Activated CD4-positive, alpha-beta T cell treated with anti-CD3 and anti-CD28 coated beads for 36 hours (primary cell): ENCODE measurements around the gene GPRASP3. TPM values are rescaled to one million over a fixed set of nuclear protein-coding genes. Genes with fewer than 3 reads are reported as not detected.
"Not testable (repeated sequence)": the region's sequence is repeated elsewhere in the genome, so short reads cannot be mapped to it uniquely, and the experiment has no call there.

Experiments used
- ATAC-seq: fragments of 200-7000 bp; cut with Tn5 transposase; one replicate; pipeline ENCODE4 v1.10.0; 2021; ENCODE audit warnings: mild to moderate bottlenecking, moderate library complexity
- CTCF ChIA-PET: fragments of 350-600 bp; sonication (Branson Sonifier 250); formaldehyde crosslinking; loops from one replicate; lab custom pipeline; 2021; ENCODE audit warnings: antibody characterized with exemption; lab: Charles Lee
- POLR2A ChIA-PET: fragments of 350-600 bp; sonication (Branson Sonifier 250); formaldehyde crosslinking; loops from one replicate; lab custom pipeline; 2021; ENCODE audit warnings: antibody characterized with exemption, inconsistent platforms; lab: Charles Lee
- DNase-seq: peaks from one replicate; pipeline ENCODE4 v3.0.0-alpha.2; 2020
- H3K27ac Mint-ChIP-seq: one replicate; pipeline ENCODE4 v1.8.0; 2021; ENCODE audit warnings: mixed read lengths
- H3K27me3 Mint-ChIP-seq: one replicate; pipeline ENCODE4 v1.8.0; 2021; ENCODE audit warnings: mixed read lengths
- H3K36me3 Mint-ChIP-seq: one replicate; pipeline ENCODE4 v1.8.0; 2021; ENCODE audit warnings: low read depth, mixed read lengths
- H3K4me1 Mint-ChIP-seq: one replicate; pipeline ENCODE4 v1.8.0; 2021; ENCODE audit warnings: mixed read lengths
- H3K4me3 Mint-ChIP-seq: one replicate; pipeline ENCODE4 v1.8.0; 2021; ENCODE audit warnings: mild to moderate bottlenecking, moderate library complexity, mixed read lengths
- H3K9me3 Mint-ChIP-seq: one replicate; pipeline ENCODE4 v1.8.0; 2021; ENCODE audit warnings: low read depth, mixed read lengths
- intact Hi-C, 2 experiments: fragments of 100-400 bp; cut with DNase I in 1 of 2; cut with micrococcal nuclease in 1 of 2; formaldehyde crosslinking; loops; one replicate each; pipeline versions ENCODE4 v1.14.2 to v1.15.1; 2022 to 2024; cut with DNase I, micrococcal nuclease
- total RNA-seq, 2 experiments: library from RNA; stranded (reverse); gene quantifications; one replicate each; pipeline ENCODE4 v1.2.3, GENCODE V29; 2021

GPRASP3 gene
- total RNA-seq = 1 to 10 TPM; 1.0 to 1.8 TPM

GRCh38 chrX:102720237-102721168, at the start of gene GPRASP3:
Gene GPRASP3, plus strand, starts transcription at chrX:102720743. Its CDS starts 28,253 bp downstream, at chrX:102748996.
- no peaks in the 10 kb centered on the region for H3K36me3 Mint-ChIP-seq
- peak within 1 kb of the TSS; percentile 79 for H3K27ac Mint-ChIP-seq
- intact Hi-C loops = loop anchor here in 1 of 2 experiments (2.0 kb wide), 2 partner anchors 48 to 62 kb away; no protein-coding TSS in a partner anchor
- H3K9me3 Mint-ChIP-seq = no peaks in the 10 kb centered on the region
- H3K4me3 Mint-ChIP-seq = peak within 1 kb of the TSS; percentile 85
- no peaks in the 10 kb centered on the region for H3K27me3 Mint-ChIP-seq
- peaks cover 7% of the 10 kb centered on the region for H3K4me1 Mint-ChIP-seq
- ChIA-PET POLR2A (no interaction called here), CTCF (interaction anchor here (1.0 kb wide), 1 partner anchor 54 kb away, joined by 5 read pairs; no protein-coding TSS in a partner anchor)
- DNase-seq = peak; percentile 89
- peak; percentile 100 for ATAC-seq

GRCh38 chrX:102672856-102673255, 47.7 kb upstream of the GPRASP3 start:
- ATAC-seq (no peak), DNase-seq (no peak)
- Mint-ChIP-seq H3K27me3 (no peaks in the 10 kb centered on the region), H3K4me3 (no peak overlapping the region), H3K4me1 (peaks cover 7% of the 10 kb centered on the region), H3K27ac (no peak overlapping the region), H3K9me3 (peaks cover 2% of the 10 kb centered on the region), H3K36me3 (peaks cover 16% of the 10 kb centered on the region)
- POLR2A ChIA-PET = no interaction called here
- CTCF ChIA-PET = no interaction called here
- intact Hi-C loops = no loop called here

- H3K9me3 Mint-ChIP-seq, POLR2A ChIA-PET, CTCF ChIA-PET, intact Hi-C loops, H3K4me3 Mint-ChIP-seq, ATAC-seq, H3K27me3 Mint-ChIP-seq, H3K4me1 Mint-ChIP-seq, H3K27ac Mint-ChIP-seq, DNase-seq: not testable (repeated sequence)
- peaks cover 22% of the 10 kb centered on the region for H3K36me3 Mint-ChIP-seq
Measured at GRCh38 chrX:102677479-102677878, 43.1 kb upstream of the GPRASP3 start.

- DNase-seq (no peak), ATAC-seq (no peak)
- intact Hi-C loops = no loop called here
- no peak overlapping the region for H3K27ac Mint-ChIP-seq
- H3K27me3 Mint-ChIP-seq = no peaks in the 10 kb centered on the region
- POLR2A ChIA-PET = no interaction called here
- no peaks in the 10 kb centered on the region for H3K4me1 Mint-ChIP-seq
- CTCF ChIA-PET = no interaction called here
- H3K36me3 Mint-ChIP-seq = peaks cover 21% of the 10 kb centered on the region
- H3K9me3 Mint-ChIP-seq = peaks cover 6% of the 10 kb centered on the region
- no peak overlapping the region for H3K4me3 Mint-ChIP-seq
Measured at GRCh38 chrX:102684772-102685520, 35.6 kb upstream of the GPRASP3 start.

- peaks cover 4% of the 10 kb centered on the region for H3K36me3 Mint-ChIP-seq
- CTCF ChIA-PET = no interaction called here
Measured at GRCh38 chrX:102694749-102695148, 25.8 kb upstream of the GPRASP3 start.

GRCh38 chrX:102696306-102696705, 24.2 kb upstream of the GPRASP3 start:
- intact Hi-C loops = no loop called here
- no peak overlapping the region for H3K27ac Mint-ChIP-seq
- no peak overlapping the region for H3K4me3 Mint-ChIP-seq
- H3K36me3 Mint-ChIP-seq = peaks cover 4% of the 10 kb centered on the region
- no peaks in the 10 kb centered on the region for H3K4me1 Mint-ChIP-seq
- no peaks in the 10 kb centered on the region for H3K9me3 Mint-ChIP-seq
- ATAC-seq (no peak), DNase-seq (no peak)
- CTCF ChIA-PET = no interaction called here
- H3K27me3 Mint-ChIP-seq = no peaks in the 10 kb centered on the region
- POLR2A ChIA-PET = no interaction called here

More at GRCh38 chrX:102694749-102695148, 25.8 kb upstream of the GPRASP3 start:
- Mint-ChIP-seq H3K4me1 (no peaks in the 10 kb centered on the region), H3K4me3 (no peak overlapping the region), H3K27me3 (no peaks in the 10 kb centered on the region), H3K9me3 (no peaks in the 10 kb centered on the region), H3K27ac (no peak overlapping the region)
- DNase-seq (no peak), ATAC-seq (no peak)
- intact Hi-C loops = no loop called here
- POLR2A ChIA-PET = no interaction called here

- ChIA-PET POLR2A (interaction anchor here (0.7 kb wide), 1 partner anchor 88 kb away, joined by 3 read pairs; no protein-coding TSS in a partner anchor), CTCF (no interaction called here)
- ATAC-seq (no peak), DNase-seq (no peak)
- intact Hi-C loops = no loop called here
- Mint-ChIP-seq H3K9me3 (peaks cover 3% of the 10 kb centered on the region), H3K27ac (no peak overlapping the region), H3K4me1 (no peaks in the 10 kb centered on the region), H3K4me3 (no peak overlapping the region), H3K36me3 (peaks cover 4% of the 10 kb centered on the region), H3K27me3 (no peaks in the 10 kb centered on the region)
Measured at GRCh38 chrX:102697494-102697893, 23.0 kb upstream of the GPRASP3 start.

GRCh38 chrX:102708900-102709299, 11.6 kb upstream of the GPRASP3 start:
- Mint-ChIP-seq H3K36me3 (no peaks in the 10 kb centered on the region), H3K4me3 (no peak overlapping the region), H3K27ac (no peak overlapping the region), H3K4me1 (peaks cover 14% of the 10 kb centered on the region), H3K27me3 (peaks cover 10% of the 10 kb centered on the region), H3K9me3 (peaks cover 3% of the 10 kb centered on the region)
- intact Hi-C loops = no loop called here
- DNase-seq (no peak), ATAC-seq (no peak)
- CTCF ChIA-PET = no interaction called here
- POLR2A ChIA-PET = no interaction called here

- Mint-ChIP-seq H3K9me3 (no peaks in the 10 kb centered on the region), H3K27ac (no peak overlapping the region), H3K4me3 (no peak overlapping the region), H3K36me3 (no peaks in the 10 kb centered on the region), H3K27me3 (peaks cover 10% of the 10 kb centered on the region), H3K4me1 (peaks cover 14% of the 10 kb centered on the region)
- POLR2A ChIA-PET = no interaction called here
- CTCF ChIA-PET = interaction anchor here (0.6 kb wide), 1 partner anchor 13 kb away, joined by 4 read pairs; no protein-coding TSS in a partner anchor
- DNase-seq = no peak
- ATAC-seq = no peak
- intact Hi-C loops = no loop called here
Measured at GRCh38 chrX:102711872-102712215, 8.7 kb upstream of the GPRASP3 start.

- DNase-seq = peak; percentile 35
- H3K27me3 Mint-ChIP-seq = peaks cover 10% of the 10 kb centered on the region
- intact Hi-C loops = no loop called here
Measured at GRCh38 chrX:102712216-102712966, 8.2 kb upstream of the GPRASP3 start, which contains the start of gene GPRASP2. Gene GPRASP2, plus strand, starts transcription at chrX:102712448. Its CDS starts 2,422 bp downstream, at chrX:102714870.

More at GRCh38 chrX:102712216-102712966, 8.2 kb upstream of the GPRASP3 start, which contains the start of gene GPRASP2:
- Mint-ChIP-seq H3K36me3 (no peaks in the 10 kb centered on the region), H3K27ac (no peak within 1 kb of the TSS), H3K4me1 (peaks cover 14% of the 10 kb centered on the region), H3K4me3 (peak within 1 kb of the TSS; percentile 73), H3K9me3 (no peaks in the 10 kb centered on the region)
- ChIA-PET CTCF (no interaction called here), POLR2A (no interaction called here)
- ATAC-seq = peak; percentile 60
